GM12878 (cell line): ENCODE measurements around the gene CCSER2. TPM values are rescaled to one million over a fixed set of nuclear protein-coding genes. Genes with fewer than 3 reads are reported as not detected.

Experiments
- ATAC-seq: fragments of 200-7000 bp; cut with Tn5 transposase; 3 replicates; pipeline ENCODE4 v1.9.1; 2020; ENCODE audit warnings: mild to moderate bottlenecking, moderate library complexity
- BruUV-seq: library from RNA; stranded (reverse); fragments of 400-500 nt; replicated peaks from 2 replicates; lab custom pipeline; 2021; lab: Mats Ljungman, UMichigan
- CTCF ChIA-PET: fragments of 300-600 bp; sonication (Branson Sonifier 250); formaldehyde crosslinking; extraction: SDS; loops from one replicate; lab custom pipeline; 2021; ENCODE audit warnings: inconsistent platforms; lab: Yijun Ruan, JAX
- POLR2A ChIA-PET: fragments of 350-600 bp; formaldehyde crosslinking; extraction: SDS; loops from one replicate; lab custom pipeline; 2021; ENCODE audit warnings: inconsistent platforms; lab: Charles Lee
- RAD21 ChIA-PET: fragments of 300-600 bp; sonication (Branson Sonifier 250); formaldehyde crosslinking; loops from one replicate; lab custom pipeline; 2023; ENCODE audit warnings: antibody characterized with exemption; ENCODE audit not compliant: unreplicated experiment; lab: Charles Lee
- SMC1A ChIA-PET: fragments of 300-600 bp; sonication (Branson Sonifier 250); formaldehyde crosslinking; loops from one replicate; lab custom pipeline; 2023; ENCODE audit not compliant: unreplicated experiment, uncharacterized antibody; lab: Charles Lee
- DNase-seq: peaks from one replicate; pipeline ENCODE4 v3.0.0-alpha.2; 2011; ENCODE audit warnings: low read depth, low spot score
- FAIRE-seq: peaks from 3 replicates; lab custom pipeline; 2011; peaks lifted over from hg19 to GRCh38; lab: Jason Lieb, UNC
- H2AFZ ChIP-seq: 2 replicates; pipeline ENCODE4 v1.6.0; 2011; ENCODE audit warnings: low read depth, low read length, control low read depth; ENCODE audit not compliant: control insufficient read depth
- H3K27ac ChIP-seq: 2 replicates; pipeline ENCODE4 v1.5.1; 2011; ENCODE audit warnings: control low read depth; ENCODE audit not compliant: control insufficient read depth, insufficient read depth
- H3K27me3 ChIP-seq, 2 experiments: replicated peaks in 1 of 2; 2 replicates each; pipeline versions ENCODE4 v1.6.0 to v1.6.1; 2011; ENCODE audit warnings: low read length in 1 of 2; ENCODE audit not compliant: control insufficient read depth in 2 of 2, insufficient read depth in 2 of 2
- H3K36me3 ChIP-seq, 2 experiments: 2 replicates each; pipeline ENCODE4 v1.5.1; 2011; ENCODE audit warnings: low read length in 1 of 2; ENCODE audit not compliant: control insufficient read depth in 2 of 2, insufficient read depth in 2 of 2
- H3K4me1 ChIP-seq: 2 replicates; pipeline ENCODE4 v1.6.1; 2011; ENCODE audit warnings: mild to moderate bottlenecking, low read length, moderate library complexity, mixed read lengths; ENCODE audit not compliant: control insufficient read depth, insufficient read depth
- H3K4me2 ChIP-seq: 2 replicates; pipeline ENCODE4 v1.6.0; 2011; ENCODE audit warnings: control low read depth; ENCODE audit not compliant: control insufficient read depth, insufficient read depth
- H3K4me3 ChIP-seq: fragments of 200-600 bp; sonication (generic); 2 replicates; pipeline ENCODE4 v1.5.1; 2016
- H3K79me2 ChIP-seq: 2 replicates; pipeline ENCODE4 v1.6.0; 2011; ENCODE audit warnings: low read length; ENCODE audit not compliant: control insufficient read depth, insufficient read depth
- H3K9ac ChIP-seq: 2 replicates; pipeline ENCODE4 v1.8.0; 2011; ENCODE audit warnings: low read length, control low read depth, mixed read lengths; ENCODE audit not compliant: control insufficient read depth, insufficient read depth
- H3K9me3 ChIP-seq: replicated peaks from 3 replicates; pipeline ENCODE4 v1.5.1; 2011; ENCODE audit warnings: mild to moderate bottlenecking, low read length; ENCODE audit not compliant: control insufficient read depth, insufficient read depth
- H4K20me1 ChIP-seq: 2 replicates; pipeline ENCODE4 v1.6.0; 2011; ENCODE audit not compliant: control insufficient read depth, insufficient read depth
- ATF7 ChIP-seq: fragments of 450-650 bp; IDR thresholded peaks from 2 replicates; pipeline ENCODE4 v1.6.1; 2016; ENCODE audit warnings: low read depth, mild to moderate bottlenecking
- BRCA1 ChIP-seq: IDR thresholded peaks from 2 replicates; pipeline ENCODE4 v1.6.1; 2011; ENCODE audit warnings: low read depth, low read length, improper control_type of control experiment
- CREM ChIP-seq: IDR thresholded peaks from 2 replicates; pipeline ENCODE4 v1.6.1; 2014; ENCODE audit warnings: antibody characterized with exemption, low read depth
- DPF2 ChIP-seq: fragments of 450-650 bp; IDR thresholded peaks from 2 replicates; pipeline ENCODE4 v1.6.1; 2017; ENCODE audit warnings: mild to moderate bottlenecking
- E2F8 ChIP-seq: fragments of 450-650 bp; IDR thresholded peaks from 2 replicates; pipeline ENCODE4 v1.6.1; 2018; ENCODE audit warnings: mild to moderate bottlenecking, low read depth, moderate library complexity; ENCODE audit not compliant: partially characterized antibody
- JUNB ChIP-seq: IDR thresholded peaks from 2 replicates; pipeline ENCODE4 v1.6.1; 2016; ENCODE audit warnings: antibody characterized with exemption, mild to moderate bottlenecking
- SREBF1 ChIP-seq: IDR thresholded peaks from 2 replicates; pipeline ENCODE4 v1.6.1; 2012; ENCODE audit warnings: mild to moderate bottlenecking, low read length
- USF1 ChIP-seq: IDR thresholded peaks from 2 replicates; pipeline ENCODE4 v1.6.1; 2011; ENCODE audit warnings: borderline replicate concordance, low read depth, mild to moderate bottlenecking, moderate library complexity, mixed read lengths, low read length; ENCODE audit not compliant: insufficient read depth; ENCODE audit errors: extremely low read length
- WGBS: methylation state at CpG from one replicate; pipeline ENCODE4 v1.1.6; 2016; ENCODE audit warnings: low lambda C conversion rate; ENCODE audit not compliant: insufficient replicate concordance, insufficient coverage; ENCODE audit errors: missing lambda C conversion rate; 5-methylcytosine and 5-hydroxymethylcytosine counted together
- in situ Hi-C: fragments of 300-500 bp; cut with MboI; formaldehyde crosslinking; loops from 9 replicates; pipeline ENCODE4 v1.14.3; 2018; ENCODE audit warnings: mixed read lengths
- intact Hi-C: fragments of 100-400 bp; cut with micrococcal nuclease; formaldehyde crosslinking; loops from one replicate; pipeline ENCODE4 v1.14.2; 2022; ENCODE audit not compliant: unreplicated experiment
- polyA plus RNA-seq, 11 experiments: library from polyadenylated mRNA; depleted of rRNA in 4 of 11; unstranded in 6 of 11; stranded (reverse) in 5 of 11; fragments of >200 nt; fragmentation: Nextera tagmentation in 4 of 11; fragmentation: Illumina TruSeq in 1 of 11; extraction: Ambion mirVana in 4 of 11; extraction: Trizol in 1 of 11; gene quantifications; 1 replicate in 1 of 11; 2 replicates in 10 of 11; pipeline versions ENCODE4 v1.2.1 to v1.2.3, GENCODE V29; 2011 to 2016; ENCODE audit warnings: inconsistent platforms in 2 of 11, missing spikeins in 2 of 11, low read depth in 1 of 11
- total RNA-seq, 4 experiments: library from RNA; depleted of rRNA in 3 of 4; stranded (reverse); fragments of >200 nt in 3 of 4; fragmentation: Illumina TruSeq in 1 of 4; extraction: Trizol in 1 of 4; gene quantifications; 2 replicates each; pipeline versions ENCODE4 v1.2.1 to v1.2.3, GENCODE V29; 2013 to 2021

CCSER2 gene
- total and polyA plus RNA-seq, 10 of the 15 experiments (the other 5 are each of a cell fraction or from before 2014, with no cell fraction given): 4.7 to 18.8 (median 13.2) TPM

- ChIA-PET POLR2A (no interaction called here), RAD21 (interaction anchor here (1.1 kb wide), 2 partner anchors 15 to 22 kb away, joined by 3 read pairs; no protein-coding TSS in a partner anchor), CTCF (no interaction called here), SMC1A (interaction anchor here (0.6 kb wide), 1 partner anchor 78 kb away, joined by 3 read pairs; no protein-coding TSS in a partner anchor)
- Histone ChIP-seq H3K4me3 (no peak overlapping the region), H3K27ac (no peak overlapping the region), H2AFZ (no peak overlapping the region), H3K79me2 (no peaks in the 10 kb centered on the region), H3K9ac (no peak overlapping the region), H3K27me3 (no peaks in the 10 kb centered on the region; a peak in 1 of 4 replicates), H3K4me1 (peaks cover 3% of the 10 kb centered on the region; the same call in 1 of the 2 replicates), H3K36me3 (no peaks in the 10 kb centered on the region), H3K9me3 (no peaks in the 10 kb centered on the region), H4K20me1 (no peaks in the 10 kb centered on the region), H3K4me2 (no peak overlapping the region)
- TF ChIP-seq USF1 (no peak), CREM (no peak), SREBF1 (no peak), JUNB (no peak), ATF7 (peak; percentile 76), E2F8 (no peak), DPF2 (no peak), BRCA1 (no peak)
- DNase-seq (no peak), ATAC-seq (no peak), FAIRE-seq (no peak)
- 39% methylated on average over 6 of the region's 6 CpGs for WGBS
- intact Hi-C loops: no loop called here
- BruUV-seq: no TSS peak
- in situ Hi-C loops: no loop called here
These were observed 234.2 kb downstream of the CCSER2 start for GRCh38 chr10:84562592-84562991.
